GM12878 (cell line): Measurements from ENCODE around the gene RASGRP2. TPM values are rescaled to one million over a fixed set of nuclear protein-coding genes. Genes with fewer than 3 reads are reported as not detected.

Source experiments
- ATAC-seq: fragments of 200-7000 bp; cut with Tn5 transposase; 3 replicates; pipeline ENCODE4 v1.9.1; 2020; ENCODE audit warnings: mild to moderate bottlenecking, moderate library complexity
- BruUV-seq: library from RNA; stranded (reverse); fragments of 400-500 nt; replicated peaks from 2 replicates; lab custom pipeline; 2021; lab: Mats Ljungman, UMichigan
- CTCF ChIA-PET: fragments of 300-600 bp; sonication (Branson Sonifier 250); formaldehyde crosslinking; extraction: SDS; loops from one replicate; lab custom pipeline; 2021; ENCODE audit warnings: inconsistent platforms; lab: Yijun Ruan, JAX
- POLR2A ChIA-PET: fragments of 350-600 bp; formaldehyde crosslinking; extraction: SDS; loops from one replicate; lab custom pipeline; 2021; ENCODE audit warnings: inconsistent platforms; lab: Charles Lee
- RAD21 ChIA-PET: fragments of 300-600 bp; sonication (Branson Sonifier 250); formaldehyde crosslinking; loops from one replicate; lab custom pipeline; 2023; ENCODE audit warnings: antibody characterized with exemption; ENCODE audit not compliant: unreplicated experiment; lab: Charles Lee
- SMC1A ChIA-PET: fragments of 300-600 bp; sonication (Branson Sonifier 250); formaldehyde crosslinking; loops from one replicate; lab custom pipeline; 2023; ENCODE audit not compliant: unreplicated experiment, uncharacterized antibody; lab: Charles Lee
- DNase-seq: peaks from one replicate; pipeline ENCODE4 v3.0.0-alpha.2; 2011; ENCODE audit warnings: low read depth, low spot score
- FAIRE-seq: peaks from 3 replicates; lab custom pipeline; 2011; peaks lifted over from hg19 to GRCh38; lab: Jason Lieb, UNC
- H2AFZ ChIP-seq: 2 replicates; pipeline ENCODE4 v1.6.0; 2011; ENCODE audit warnings: low read depth, low read length, control low read depth; ENCODE audit not compliant: control insufficient read depth
- H3K27ac ChIP-seq: 2 replicates; pipeline ENCODE4 v1.5.1; 2011; ENCODE audit warnings: control low read depth; ENCODE audit not compliant: control insufficient read depth, insufficient read depth
- H3K27me3 ChIP-seq, 2 experiments: replicated peaks in 1 of 2; 2 replicates each; pipeline versions ENCODE4 v1.6.0 to v1.6.1; 2011; ENCODE audit warnings: low read length in 1 of 2; ENCODE audit not compliant: control insufficient read depth in 2 of 2, insufficient read depth in 2 of 2
- H3K36me3 ChIP-seq, 2 experiments: 2 replicates each; pipeline ENCODE4 v1.5.1; 2011; ENCODE audit warnings: low read length in 1 of 2; ENCODE audit not compliant: control insufficient read depth in 2 of 2, insufficient read depth in 2 of 2
- H3K4me1 ChIP-seq: 2 replicates; pipeline ENCODE4 v1.6.1; 2011; ENCODE audit warnings: mild to moderate bottlenecking, low read length, moderate library complexity, mixed read lengths; ENCODE audit not compliant: control insufficient read depth, insufficient read depth
- H3K4me2 ChIP-seq: 2 replicates; pipeline ENCODE4 v1.6.0; 2011; ENCODE audit warnings: control low read depth; ENCODE audit not compliant: control insufficient read depth, insufficient read depth
- H3K4me3 ChIP-seq: fragments of 200-600 bp; sonication (generic); 2 replicates; pipeline ENCODE4 v1.5.1; 2016
- H3K79me2 ChIP-seq: 2 replicates; pipeline ENCODE4 v1.6.0; 2011; ENCODE audit warnings: low read length; ENCODE audit not compliant: control insufficient read depth, insufficient read depth
- H3K9ac ChIP-seq: 2 replicates; pipeline ENCODE4 v1.8.0; 2011; ENCODE audit warnings: low read length, control low read depth, mixed read lengths; ENCODE audit not compliant: control insufficient read depth, insufficient read depth
- H3K9me3 ChIP-seq: replicated peaks from 3 replicates; pipeline ENCODE4 v1.5.1; 2011; ENCODE audit warnings: mild to moderate bottlenecking, low read length; ENCODE audit not compliant: control insufficient read depth, insufficient read depth
- H4K20me1 ChIP-seq: 2 replicates; pipeline ENCODE4 v1.6.0; 2011; ENCODE audit not compliant: control insufficient read depth, insufficient read depth
- BHLHE40 ChIP-seq, 2 experiments: fragments of 450-650 bp in 1 of 2; IDR thresholded peaks; 2 replicates each; pipeline ENCODE4 v1.6.1; 2011 to 2017; ENCODE audit warnings: low read depth in 2 of 2, borderline replicate concordance in 1 of 2, improper control_type of control experiment in 1 of 2, low read length in 1 of 2, mild to moderate bottlenecking in 1 of 2
- CBX3 ChIP-seq: fragments of 200-600 bp; sonication (generic); IDR thresholded peaks from 2 replicates; pipeline ENCODE4 v1.6.1; 2016; ENCODE audit warnings: low read depth, borderline replicate concordance
- E4F1 ChIP-seq: fragments of 450-650 bp; IDR thresholded peaks from 2 replicates; pipeline ENCODE4 v1.6.1; 2018; ENCODE audit warnings: borderline replicate concordance, mild to moderate bottlenecking; ENCODE audit not compliant: partially characterized antibody
- IRF5 ChIP-seq: fragments of 450-650 bp; IDR thresholded peaks from 2 replicates; pipeline ENCODE4 v1.6.1; 2017; ENCODE audit warnings: borderline replicate concordance
- PAX8 ChIP-seq: fragments of 450-650 bp; IDR thresholded peaks from 2 replicates; pipeline ENCODE4 v1.6.1; 2017; ENCODE audit warnings: mild to moderate bottlenecking, moderate library complexity
- POLR2AphosphoS2 ChIP-seq: IDR thresholded peaks from 2 replicates; pipeline ENCODE4 v1.6.1; 2011; ENCODE audit warnings: low read depth, mild to moderate bottlenecking, low read length, improper control_type of control experiment, moderate library complexity
- RAD21 ChIP-seq: IDR thresholded peaks from 2 replicates; pipeline ENCODE4 v1.6.1; 2011; ENCODE audit warnings: mild to moderate bottlenecking, low read depth, low read length, moderate library complexity; ENCODE audit not compliant: insufficient read depth
- TCF3 ChIP-seq: IDR thresholded peaks from 2 replicates; pipeline ENCODE4 v1.6.1; 2012; ENCODE audit warnings: low read depth, mild to moderate bottlenecking, low read length, borderline replicate concordance; ENCODE audit not compliant: insufficient read depth
- TCF7 ChIP-seq: IDR thresholded peaks from 2 replicates; pipeline ENCODE4 v1.6.1; 2014; ENCODE audit warnings: antibody characterized with exemption, borderline replicate concordance
- WGBS: methylation state at CpG from one replicate; pipeline ENCODE4 v1.1.6; 2016; ENCODE audit warnings: low lambda C conversion rate; ENCODE audit not compliant: insufficient replicate concordance, insufficient coverage; ENCODE audit errors: missing lambda C conversion rate; 5-methylcytosine and 5-hydroxymethylcytosine counted together
- in situ Hi-C: fragments of 300-500 bp; cut with MboI; formaldehyde crosslinking; loops from 9 replicates; pipeline ENCODE4 v1.14.3; 2018; ENCODE audit warnings: mixed read lengths
- intact Hi-C: fragments of 100-400 bp; cut with micrococcal nuclease; formaldehyde crosslinking; loops from one replicate; pipeline ENCODE4 v1.14.2; 2022; ENCODE audit not compliant: unreplicated experiment
- polyA plus RNA-seq, 11 experiments: library from polyadenylated mRNA; depleted of rRNA in 4 of 11; unstranded in 6 of 11; stranded (reverse) in 5 of 11; fragments of >200 nt; fragmentation: Nextera tagmentation in 4 of 11; fragmentation: Illumina TruSeq in 1 of 11; extraction: Ambion mirVana in 4 of 11; extraction: Trizol in 1 of 11; gene quantifications; 1 replicate in 1 of 11; 2 replicates in 10 of 11; pipeline versions ENCODE4 v1.2.1 to v1.2.3, GENCODE V29; 2011 to 2016; ENCODE audit warnings: inconsistent platforms in 2 of 11, missing spikeins in 2 of 11, low read depth in 1 of 11
- total RNA-seq, 4 experiments: library from RNA; depleted of rRNA in 3 of 4; stranded (reverse); fragments of >200 nt in 3 of 4; fragmentation: Illumina TruSeq in 1 of 4; extraction: Trizol in 1 of 4; gene quantifications; 2 replicates each; pipeline versions ENCODE4 v1.2.1 to v1.2.3, GENCODE V29; 2013 to 2021

The RASGRP2 gene
- total and polyA plus RNA-seq, 10 of the 15 experiments (the other 5 are each of a cell fraction or from before 2014, with no cell fraction given) = 0.26 to 9.0 (median 5.4) TPM

DNA sequence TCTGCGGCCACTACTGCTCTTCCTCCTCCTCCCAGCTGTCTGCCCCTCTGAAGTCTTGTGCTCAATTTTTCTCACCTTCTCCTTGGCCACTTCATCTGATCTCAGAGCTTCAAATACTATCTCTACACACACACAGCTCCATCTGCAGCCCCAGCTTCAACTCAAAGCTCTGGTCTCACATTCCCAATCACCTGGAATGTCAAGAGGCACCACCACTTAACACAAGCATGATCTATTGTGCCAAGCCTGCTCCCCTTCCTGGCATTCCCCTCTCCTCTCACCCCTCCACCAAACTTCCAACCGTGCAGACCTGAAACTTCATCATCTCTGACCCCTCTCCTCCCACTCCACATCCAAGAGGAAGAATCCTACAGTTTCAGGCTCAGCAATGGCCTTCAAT is 38.4 kb downstream of the RASGRP2 start:
- RAD21 ChIA-PET = interaction anchor here (1.0 to 2.8 kb wide), 5 partner anchors 13 to 69 kb away, joined by 3 to 18 read pairs (median 4); no protein-coding TSS in a partner anchor
- H4K20me1 ChIP-seq = no peaks in the 10 kb centered on the region

More for the DNA sequence above, 38.4 kb downstream of the RASGRP2 start:
- Histone ChIP-seq H3K9me3 (no peaks in the 10 kb centered on the region), H3K4me3 (no peak overlapping the region), H3K4me2 (no peak overlapping the region), H3K79me2 (no peaks in the 10 kb centered on the region), H2AFZ (no peak overlapping the region), H3K27me3 (0 out of 4 replicates have a peak, but pooled peaks cover 0 to 3% of the 10 kb centered on the region in 2 experiments), H3K27ac (no peak overlapping the region), H3K4me1 (no peaks in the 10 kb centered on the region), H3K9ac (no peak overlapping the region), H3K36me3 (no peaks in the 10 kb centered on the region)
- SMC1A ChIA-PET = interaction anchor here (0.7 to 4.0 kb wide), 4 partner anchors 12 to 31 kb away, joined by 3 to 40 read pairs (median 6); no protein-coding TSS in a partner anchor
- TF ChIP-seq CBX3 (no peak), TCF7 (no peak), PAX8 (no peak), E4F1 (no peak), IRF5 (no peak), POLR2AphosphoS2 (no peak), BHLHE40 (IDR thresholded peaks at IDR 0.05; ENCODE audit: borderline replicate concordance in 1 of 2, low read depth in 2 of 2, low read length in 1 of 2) (no peak), TCF3 (no peak), RAD21 (no peak)
- BruUV-seq = no TSS peak
- FAIRE-seq = no peak
- intact Hi-C loops = no loop called here
- in situ Hi-C loops = no loop called here
- WGBS = 28% methylated on average over 1 of the region's 2 CpGs
- ATAC-seq = no peak
- DNase-seq = no peak
- POLR2A ChIA-PET = no interaction called here
- CTCF ChIA-PET = interaction anchor here (0.7 to 6.0 kb wide), 11 partner anchors 10 to 54 kb away, joined by 3 to 56 read pairs (median 5); no protein-coding TSS in a partner anchor
